Measurements from ENCODE around the gene GPR35.
"Not testable (repeated sequence)": the region's sequence is repeated elsewhere in the genome, so short reads cannot be mapped to it uniquely, and the experiment has no call there.

GPR35 gene

DNA sequence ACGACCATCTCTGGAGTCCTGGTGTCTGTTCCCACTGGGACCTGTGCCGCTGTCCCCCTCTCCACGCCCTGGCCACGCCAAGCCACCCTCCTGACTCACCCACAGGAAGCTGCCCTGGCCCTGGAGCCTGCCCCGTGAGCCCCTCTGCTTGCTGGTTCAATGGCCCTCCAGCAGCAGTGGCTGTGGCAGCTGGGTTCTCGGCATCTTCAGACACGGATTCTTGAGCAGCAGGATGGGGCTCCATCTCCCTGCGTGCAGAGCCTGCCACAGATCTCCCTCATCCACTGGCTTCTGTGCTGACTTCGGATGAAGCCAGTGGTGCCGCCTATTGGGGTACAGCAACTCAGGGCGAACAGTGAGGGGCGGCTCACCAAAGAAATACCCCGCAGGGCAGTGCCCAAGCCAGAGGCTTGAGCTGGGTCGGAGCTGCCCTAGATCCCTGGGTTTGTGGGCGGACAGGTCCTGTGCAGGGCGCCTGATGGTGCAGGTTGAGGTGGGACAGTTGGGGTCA is 24.8 kb upstream of the GPR35 start:
- DNase-seq: peak in 3 of 10 donors; percentile 9 to 72 (median 71)
- intact Hi-C loops (cut with DNase I): no loop called here

DNA sequence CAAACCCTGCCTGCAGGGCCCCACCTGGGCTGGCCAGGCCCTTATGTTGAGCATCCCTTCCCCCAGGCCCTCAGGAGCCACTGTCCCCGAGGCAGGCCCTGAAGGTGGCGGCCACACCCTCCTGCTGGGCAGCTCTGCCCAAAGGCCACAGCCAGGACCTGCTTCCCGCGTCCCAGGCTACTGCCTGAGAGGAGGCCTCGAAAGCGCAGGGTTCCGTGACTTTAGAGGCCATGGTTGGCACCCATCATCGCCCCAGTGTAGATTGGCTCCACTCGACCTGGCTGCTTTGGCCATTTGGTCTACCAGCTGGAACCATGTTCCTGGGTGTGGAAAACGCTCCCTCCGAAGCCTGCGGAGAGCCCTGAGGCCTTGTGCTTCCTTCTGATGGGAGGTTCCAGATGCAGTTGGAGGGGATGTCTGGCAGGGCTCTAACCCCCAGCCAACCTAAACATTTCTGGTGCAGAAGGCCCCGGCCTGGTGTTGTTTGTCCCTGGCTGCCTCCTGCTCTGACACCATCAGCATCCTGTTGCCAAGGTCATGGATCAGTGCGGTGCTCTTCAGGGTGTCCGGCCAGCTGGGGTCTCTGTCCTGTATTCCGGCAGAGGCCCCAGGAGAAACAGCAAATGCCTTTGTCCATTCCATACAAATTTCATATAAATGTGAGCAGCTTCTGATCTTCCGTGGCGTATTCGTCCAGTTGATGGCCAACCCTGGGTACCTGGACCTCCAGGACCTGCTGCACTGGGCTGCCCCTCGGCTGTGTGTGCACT is 24.0 kb upstream of the GPR35 start:
- intact Hi-C loops (cut with DNase I): no loop called here
- peak in 4 of 10 donors; percentile 7 to 79 (median 50) for DNase-seq

DNA sequence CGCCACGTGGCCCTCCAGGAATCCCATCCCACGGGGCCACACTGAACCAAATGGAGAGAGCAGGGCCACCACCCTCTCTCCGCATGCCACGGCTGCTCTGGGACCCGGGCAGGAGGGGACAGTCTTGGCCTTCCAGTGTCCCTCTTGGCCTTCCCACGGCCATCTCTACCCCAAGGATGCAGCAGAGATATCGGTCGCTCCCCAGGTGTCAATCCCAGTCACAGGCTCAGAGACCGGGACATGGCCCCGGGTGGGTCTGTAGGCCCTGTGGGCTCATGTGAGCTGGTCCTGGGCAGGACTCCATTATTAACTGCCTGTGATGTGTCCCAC is 23.5 kb upstream of the GPR35 start:
- DNase-seq: peak in 4 of 10 donors; percentile 4 to 77 (median 44)
- intact Hi-C loops (cut with DNase I): no loop called here

DNA sequence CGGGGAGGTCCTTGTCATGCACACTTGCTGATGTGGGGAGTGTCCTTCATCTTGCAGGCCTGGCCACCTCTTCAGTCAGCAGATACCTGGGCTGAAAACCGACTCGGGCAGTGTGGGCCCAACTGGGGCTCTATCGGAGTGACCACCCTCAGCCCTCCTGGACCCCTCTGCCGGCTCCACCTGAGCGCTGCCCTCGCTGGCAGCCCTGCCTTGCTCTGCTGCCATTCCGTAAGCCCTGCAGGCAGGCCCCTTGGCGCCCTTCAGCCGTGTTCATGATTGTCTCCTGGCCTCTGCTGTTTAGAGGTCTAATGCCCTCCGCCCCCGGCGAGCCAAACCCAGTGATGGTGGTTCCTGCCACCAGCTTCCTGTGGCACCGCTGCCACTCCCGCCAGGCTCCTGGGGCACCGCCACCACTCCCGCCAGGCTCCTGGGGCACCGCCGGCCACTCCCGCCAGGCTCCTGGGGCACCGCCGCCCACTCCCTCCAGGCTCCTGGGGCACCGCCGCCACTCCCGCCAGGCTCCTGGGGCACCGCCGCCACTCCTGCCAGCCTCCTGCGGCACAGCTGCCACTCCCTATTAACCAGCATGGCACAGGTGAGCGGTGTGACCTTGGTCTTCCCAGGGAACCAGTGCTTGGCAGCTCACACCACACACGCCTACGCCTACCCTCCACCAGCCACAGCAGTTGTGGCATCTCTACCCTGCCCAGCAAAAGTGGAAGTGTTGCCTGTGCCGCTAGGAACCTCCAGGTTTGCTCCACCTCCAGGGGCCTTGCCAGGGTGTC is 22.8 kb upstream of the GPR35 start:
- intact Hi-C loops (cut with DNase I): no loop called here
- peak in 4 of 10 donors; percentile 7 to 77 (median 38) for DNase-seq

GRCh38 chr2:240603081-240603835 is 22.0 kb upstream of the GPR35 start:
- peak in 3 of 10 donors; percentile 5 to 83 (median 78) for DNase-seq
- intact Hi-C loops (cut with DNase I): no loop called here

DNA sequence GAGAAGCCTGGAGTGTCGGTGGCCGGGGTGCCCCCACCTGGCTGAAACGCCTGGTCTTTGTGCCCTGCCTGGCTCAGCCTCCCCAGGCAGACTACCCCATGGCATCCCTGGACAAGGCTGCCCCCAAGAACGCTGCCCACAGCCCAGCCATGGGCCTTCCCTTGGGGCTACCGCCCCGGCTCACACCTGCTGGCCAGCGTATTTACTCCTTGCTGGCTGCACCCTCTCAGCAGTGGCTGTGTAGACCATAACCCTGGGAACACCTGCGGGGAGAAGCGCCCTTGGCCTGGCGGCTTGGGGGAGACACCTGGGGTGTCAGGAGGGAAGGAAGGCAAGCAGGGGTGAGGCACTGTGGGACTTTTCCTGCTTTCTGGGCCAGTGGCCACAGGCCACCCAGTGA is 21.4 kb upstream of the GPR35 start:
- intact Hi-C loops (cut with DNase I): no loop called here

DNA sequence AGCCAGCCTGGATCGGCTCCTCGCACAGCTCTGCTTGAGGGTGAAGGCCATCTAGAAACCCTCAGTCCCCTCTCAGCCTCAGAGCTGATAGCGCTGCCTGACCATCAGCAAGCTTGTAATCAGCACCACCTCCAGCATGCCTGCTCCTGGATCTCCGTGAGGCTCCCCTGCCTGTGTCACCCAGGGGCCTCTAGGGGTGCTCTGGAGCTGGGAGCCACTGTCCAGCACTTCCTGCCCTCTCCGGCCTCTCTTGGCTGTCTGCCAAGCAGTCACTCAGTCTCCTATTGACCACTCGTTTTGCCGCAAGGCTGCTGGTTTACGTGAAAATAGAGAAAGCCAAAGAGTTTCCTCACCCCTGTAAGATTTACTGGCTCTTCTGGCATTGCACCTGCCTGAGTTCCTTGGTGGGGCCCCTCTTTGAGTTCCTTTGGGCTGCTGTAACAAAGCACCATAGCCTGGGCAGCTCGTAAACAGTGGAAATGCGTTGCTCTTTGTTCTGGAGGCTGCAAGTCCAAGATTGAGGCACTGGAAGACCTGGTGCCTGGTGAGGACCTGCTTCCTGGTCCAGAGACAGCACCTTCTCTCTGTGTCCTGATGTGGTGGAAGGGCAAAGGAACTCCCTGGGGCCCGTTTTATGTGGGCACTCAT is 20.9 kb upstream of the GPR35 start:
- peak; percentile 67 to 97 (median 82) for DNase-seq
- intact Hi-C loops (cut with DNase I): no loop called here

More for the DNA sequence above, 21.4 kb upstream of the GPR35 start:
- peak in 5 of 10 donors; percentile 1 to 78 (median 11) for DNase-seq

DNA sequence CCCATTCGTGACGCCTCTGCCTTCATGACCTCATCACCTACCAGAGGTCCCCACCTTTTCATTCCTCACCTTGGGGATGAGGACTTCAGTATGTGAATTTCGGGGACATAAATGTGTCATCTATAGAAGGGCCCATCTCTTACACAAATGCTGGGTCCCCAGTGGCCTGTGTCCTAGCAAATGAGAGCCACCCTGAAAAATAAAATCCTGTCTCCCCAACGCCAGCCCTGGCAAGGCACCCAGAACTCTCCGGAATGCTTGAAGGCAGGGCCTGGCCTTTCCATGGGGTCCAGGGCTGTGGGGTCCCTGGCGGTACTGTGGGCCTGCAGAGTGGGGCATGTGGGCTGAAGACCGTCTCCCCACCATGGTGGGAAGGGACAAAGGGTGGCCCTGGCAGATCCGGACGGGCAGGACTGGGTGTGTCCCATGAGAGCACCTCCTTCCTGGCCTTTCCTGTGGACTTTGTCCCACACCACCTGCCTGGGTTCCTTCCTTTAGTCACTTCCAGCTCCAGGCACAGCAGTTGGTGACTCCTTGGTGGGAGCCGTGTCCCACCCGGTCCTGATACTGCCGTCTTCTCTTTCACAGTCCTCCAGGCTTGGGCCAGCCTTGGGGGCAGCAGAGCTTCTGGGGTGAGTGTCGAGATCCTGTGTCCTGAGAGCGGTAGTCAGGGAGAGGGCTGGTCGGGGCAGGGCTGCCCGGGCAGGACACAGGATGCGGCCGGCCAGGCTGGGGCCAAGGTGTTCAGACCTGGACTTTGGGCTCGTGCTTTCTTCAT is 20.2 kb upstream of the GPR35 start:
- DNase-seq: peak in 4 of 10 donors; percentile 9 to 83 (median 53)
- intact Hi-C loops (cut with DNase I): no loop called here

- intact Hi-C loops (cut with DNase I): no loop called here
Observed at GRCh38 chr2:240605867-240606743, 19.2 kb upstream of the GPR35 start.

DNA sequence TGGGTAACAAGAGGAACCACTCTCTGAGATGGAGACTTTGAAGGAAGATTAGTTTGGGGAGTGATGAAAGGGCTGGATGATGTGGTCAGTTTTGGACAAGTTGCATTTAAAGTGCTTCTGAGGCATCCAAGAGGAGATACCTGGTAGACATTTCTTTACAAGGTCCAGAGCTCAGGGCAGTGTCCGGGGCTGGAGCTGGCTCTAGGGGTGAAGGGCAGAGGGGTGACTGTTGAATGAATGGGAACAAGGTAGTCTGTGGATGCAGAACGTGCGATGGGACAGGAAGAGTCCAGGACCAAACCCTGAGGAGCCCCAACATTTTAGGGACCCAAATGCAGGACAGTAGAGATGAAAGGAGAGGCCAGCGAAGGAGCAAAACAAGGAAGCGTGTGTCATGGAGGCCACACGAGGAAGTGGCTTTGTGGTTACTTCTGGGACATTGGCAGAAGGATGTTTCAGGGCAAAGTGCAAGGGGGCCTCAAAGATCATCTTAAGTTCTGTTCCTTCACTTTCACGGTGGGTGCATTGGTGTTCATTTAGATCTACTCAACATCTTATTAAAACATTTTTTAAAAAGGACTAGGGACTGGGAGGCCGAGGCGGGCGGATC is 13.6 kb upstream of the GPR35 start:
- peak in 5 of 10 donors; percentile 2 to 40 (median 5) for DNase-seq
- intact Hi-C loops (cut with DNase I): no loop called here

More at GRCh38 chr2:240605867-240606743, 19.2 kb upstream of the GPR35 start:
- peak in 2 of 10 donors; percentile 64 to 78 for DNase-seq

- no peak for DNase-seq
- intact Hi-C loops (cut with DNase I): no loop called here
Observed at GRCh38 chr2:240613781-240614180, 11.5 kb upstream of the GPR35 start.

- DNase-seq: peak in 6 of 10 donors; percentile 2 to 72 (median 8)
- intact Hi-C loops (cut with DNase I): no loop called here
Observed at GRCh38 chr2:240614391-240614790, 10.9 kb upstream of the GPR35 start.

- no peak for DNase-seq
- intact Hi-C loops (cut with DNase I): no loop called here
Observed at GRCh38 chr2:240615396-240615795, 9.9 kb upstream of the GPR35 start.

DNA sequence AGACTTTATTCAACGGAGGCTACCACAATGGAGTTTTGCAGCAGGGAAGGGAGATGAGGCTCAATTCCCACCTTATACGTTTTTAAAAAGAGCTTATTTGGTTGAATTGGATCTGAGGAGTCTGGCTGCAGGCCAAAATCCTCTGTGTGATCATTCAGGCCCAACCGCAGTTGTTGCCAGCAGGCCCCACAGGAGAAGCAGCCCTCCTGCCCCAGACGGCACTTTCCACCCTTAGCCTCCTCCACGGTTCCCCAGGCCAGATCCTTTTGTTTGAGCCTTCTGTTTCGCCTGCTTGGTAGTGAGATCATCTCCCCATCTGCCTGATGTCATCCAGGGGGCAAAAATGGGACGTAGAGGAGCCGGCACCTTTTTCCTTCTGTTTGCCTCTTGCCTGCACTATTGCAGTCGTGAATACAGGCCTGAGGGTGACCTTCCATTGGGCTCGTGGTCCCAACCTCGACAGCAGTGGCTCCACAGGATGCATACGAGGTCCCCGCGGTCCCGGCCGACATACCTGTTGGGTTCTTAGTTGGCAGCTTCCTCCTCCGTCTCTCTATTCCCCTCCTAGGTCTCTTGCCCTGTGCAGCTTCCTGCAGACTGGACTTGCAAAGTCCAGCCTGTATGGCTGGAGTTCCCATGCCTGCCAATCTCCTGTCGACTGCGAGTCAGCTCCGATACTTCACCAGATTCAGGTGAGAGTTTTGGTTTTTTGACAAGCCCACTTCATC is 9.3 kb upstream of the GPR35 start:
- DNase-seq: peak in 5 of 10 donors; percentile 5 to 53 (median 15)
- intact Hi-C loops (cut with DNase I): no loop called here

DNA sequence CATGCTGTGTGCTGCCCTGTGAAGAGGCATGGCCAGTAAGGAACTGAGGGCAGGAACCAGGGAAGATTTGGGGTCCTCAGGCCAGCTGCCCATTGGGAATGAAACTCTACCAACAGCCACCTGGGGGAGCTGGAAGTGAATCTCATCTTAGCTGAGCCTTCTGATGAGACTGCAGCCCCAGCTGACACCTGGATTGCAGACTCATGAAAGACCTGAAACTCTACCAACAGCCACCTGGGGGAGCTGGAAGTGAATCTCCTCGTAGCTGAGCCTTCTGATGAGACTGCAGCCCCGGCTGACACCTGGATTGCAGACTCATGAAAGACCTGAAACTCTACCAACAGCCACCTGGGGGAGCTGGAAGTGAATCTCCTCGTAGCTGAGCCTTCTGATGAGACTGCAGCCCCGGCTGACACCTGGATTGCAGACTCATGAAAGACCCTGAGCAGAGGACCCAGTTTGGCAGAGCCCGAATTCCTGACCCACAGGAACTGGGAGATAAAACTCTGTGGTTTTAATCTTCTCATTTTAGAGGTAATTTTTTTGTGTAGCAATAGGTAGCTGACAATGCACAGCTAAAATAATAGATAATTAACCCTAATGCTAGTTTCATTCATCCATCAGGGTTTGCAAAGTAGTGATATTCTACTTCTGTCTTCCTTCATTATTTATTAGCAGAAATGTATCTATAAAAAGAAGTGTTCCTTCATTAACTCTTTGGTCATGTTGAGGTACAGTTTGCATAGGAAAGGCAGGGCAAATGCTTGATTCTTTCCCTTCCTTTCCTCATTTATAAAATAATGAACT is 8.2 kb upstream of the GPR35 start:
- intact Hi-C loops (cut with DNase I): not testable (repeated sequence)
- peak in 2 of 10 donors; percentile 12 to 15 for DNase-seq

DNA sequence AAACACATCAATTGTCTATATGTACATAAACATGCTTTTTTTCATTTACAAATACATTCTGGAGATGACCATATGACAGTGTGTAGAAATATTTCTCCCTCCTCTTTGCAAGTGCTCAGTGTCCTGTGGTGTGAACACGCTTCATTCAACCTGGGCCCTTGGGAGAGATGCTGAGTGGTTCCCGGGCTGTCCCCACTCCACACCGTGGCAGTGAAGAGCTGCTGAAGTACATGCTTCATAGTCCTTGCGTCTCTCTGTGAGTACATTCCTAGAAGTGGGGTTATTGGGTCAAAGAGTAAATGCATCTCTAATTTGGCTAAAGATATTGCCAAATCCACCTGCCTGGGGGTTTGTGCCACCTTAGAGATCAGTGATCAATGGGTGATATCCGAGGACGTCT is 6.5 kb upstream of the GPR35 start:
- peak in 1 of 10 donors; percentile 17 for DNase-seq
- intact Hi-C loops (cut with DNase I): no loop called here
